HG03135 (cell line): ENCODE data around the gene MEF2A.
"Not testable (repeated sequence)": the region's sequence is repeated elsewhere in the genome, so short reads cannot be mapped to it uniquely, and the experiment has no call there.

ENCODE experiments used
- ATAC-seq: cut with Tn5 transposase; IDR thresholded peaks from one replicate; pipeline ENCODE4 v1.9.1; 2021; ENCODE audit warnings: mild to moderate bottlenecking, moderate library complexity; ENCODE audit not compliant: unreplicated experiment

MEF2A gene

DNA sequence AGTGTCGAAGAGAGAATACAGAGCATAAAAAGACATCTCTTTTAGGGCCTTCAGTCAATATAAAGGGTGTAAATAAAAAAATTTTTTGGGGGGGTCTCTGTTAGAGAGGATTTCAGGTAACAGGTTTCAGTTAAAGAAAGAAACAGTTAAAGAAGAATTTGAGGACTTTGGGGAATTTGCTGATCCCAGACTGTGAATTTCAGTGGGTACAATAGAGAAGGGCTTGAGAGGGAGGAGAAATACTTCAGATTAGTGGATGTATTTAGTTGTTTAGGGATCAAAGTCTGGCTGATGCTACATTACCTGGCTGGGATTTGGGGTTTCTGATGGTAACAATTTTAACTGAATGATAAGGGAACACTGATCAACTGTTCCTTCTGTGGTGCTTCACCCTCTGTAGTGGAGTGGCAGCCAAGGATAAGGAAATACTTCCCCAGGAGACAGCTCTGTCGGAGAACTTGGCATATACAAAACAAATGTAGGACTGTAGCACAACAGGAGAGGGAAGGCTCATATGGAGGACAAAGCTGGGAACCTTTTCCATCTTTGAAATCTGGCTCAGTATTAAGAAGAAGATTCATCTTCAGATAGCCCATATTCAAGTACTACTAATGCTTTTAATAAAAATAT lies 79.2 kb downstream of the MEF2A start:
- no peak for ATAC-seq

- no peak for ATAC-seq
These were observed 79.8 kb downstream of the MEF2A start for GRCh38 chr15:99645543-99645935.

- ATAC-seq = no peak
These were observed 80.2 kb downstream of the MEF2A start for GRCh38 chr15:99645951-99646350.

- no peak for ATAC-seq
These were observed 85.4 kb downstream of the MEF2A start for GRCh38 chr15:99651023-99651807.

GRCh38 chr15:99656205-99656604 lies 90.4 kb downstream of the MEF2A start:
- ATAC-seq = no peak

DNA sequence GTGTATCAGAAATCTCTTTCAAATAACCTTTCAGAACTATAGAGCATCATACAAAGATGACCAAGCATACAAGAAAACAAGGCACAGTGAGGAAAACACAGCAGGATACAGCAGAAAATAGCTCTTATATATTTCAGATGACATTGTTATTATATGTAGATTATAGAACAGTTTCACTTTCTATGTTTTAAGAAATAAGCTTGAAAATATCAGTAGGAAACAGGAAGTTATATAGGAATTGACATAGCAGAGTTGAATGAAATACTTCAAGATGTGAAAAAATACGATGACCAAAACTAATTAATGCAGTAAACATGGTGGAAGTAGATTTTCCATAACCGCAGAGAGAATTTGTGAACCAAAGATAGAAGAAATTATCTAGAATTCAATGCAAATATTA lies 92.2 kb downstream of the MEF2A start:
- no peak for ATAC-seq

GRCh38 chr15:99662903-99663302 lies 97.1 kb downstream of the MEF2A start:
- ATAC-seq = no peak

- not testable (repeated sequence) for ATAC-seq
These were observed 100.3 kb downstream of the MEF2A start for GRCh38 chr15:99666073-99666472.

DNA sequence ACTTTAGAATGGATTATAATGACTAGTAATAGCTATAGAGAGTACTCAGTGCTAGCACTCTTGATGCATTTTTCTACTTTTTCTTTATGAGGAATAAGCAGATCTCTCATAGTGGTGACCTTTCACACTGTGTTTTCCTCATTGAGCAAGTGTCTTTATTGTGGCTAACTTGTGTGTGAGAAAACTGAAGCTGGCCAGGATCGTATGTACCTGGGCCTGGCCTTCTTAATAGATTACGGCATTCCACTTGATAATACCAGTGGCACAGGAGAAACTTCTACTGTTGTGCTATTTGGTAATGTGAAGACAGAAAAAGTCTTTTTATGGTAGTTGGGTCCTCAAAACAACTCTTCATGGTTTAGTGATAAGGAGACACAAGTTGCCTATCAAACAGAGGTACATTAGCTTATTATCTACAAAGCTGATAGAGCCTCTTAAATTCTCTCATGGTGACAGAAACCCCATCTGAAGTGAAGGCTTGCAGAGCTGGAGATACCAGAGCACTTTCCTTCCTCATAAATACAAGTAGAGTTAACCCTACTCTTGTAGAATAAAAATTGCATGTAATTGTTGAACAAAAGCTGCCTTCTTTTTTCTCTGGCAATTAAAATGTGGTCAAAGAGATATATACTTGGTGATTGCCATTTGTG lies 102.9 kb downstream of the MEF2A start:
- no peak for ATAC-seq

DNA sequence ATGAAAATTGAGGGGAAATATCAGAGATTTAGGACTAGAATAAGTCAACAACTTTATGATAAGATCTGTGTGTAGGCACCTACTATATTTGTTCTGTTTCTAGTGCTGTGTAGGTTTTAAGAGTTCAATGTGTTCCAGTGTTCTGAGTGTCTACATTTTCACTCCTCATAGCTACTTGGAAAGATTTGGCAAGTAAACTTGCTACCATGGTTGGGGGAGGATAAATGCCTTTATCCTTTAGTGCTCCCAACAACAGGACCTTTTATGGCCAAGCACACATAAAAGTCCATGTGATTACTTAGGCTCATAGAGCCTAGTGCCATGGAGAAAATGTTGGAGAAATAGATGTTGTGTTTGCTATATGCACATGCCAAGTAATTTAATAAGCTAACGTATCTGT lies 103.5 kb downstream of the MEF2A start:
- no peak for ATAC-seq

DNA sequence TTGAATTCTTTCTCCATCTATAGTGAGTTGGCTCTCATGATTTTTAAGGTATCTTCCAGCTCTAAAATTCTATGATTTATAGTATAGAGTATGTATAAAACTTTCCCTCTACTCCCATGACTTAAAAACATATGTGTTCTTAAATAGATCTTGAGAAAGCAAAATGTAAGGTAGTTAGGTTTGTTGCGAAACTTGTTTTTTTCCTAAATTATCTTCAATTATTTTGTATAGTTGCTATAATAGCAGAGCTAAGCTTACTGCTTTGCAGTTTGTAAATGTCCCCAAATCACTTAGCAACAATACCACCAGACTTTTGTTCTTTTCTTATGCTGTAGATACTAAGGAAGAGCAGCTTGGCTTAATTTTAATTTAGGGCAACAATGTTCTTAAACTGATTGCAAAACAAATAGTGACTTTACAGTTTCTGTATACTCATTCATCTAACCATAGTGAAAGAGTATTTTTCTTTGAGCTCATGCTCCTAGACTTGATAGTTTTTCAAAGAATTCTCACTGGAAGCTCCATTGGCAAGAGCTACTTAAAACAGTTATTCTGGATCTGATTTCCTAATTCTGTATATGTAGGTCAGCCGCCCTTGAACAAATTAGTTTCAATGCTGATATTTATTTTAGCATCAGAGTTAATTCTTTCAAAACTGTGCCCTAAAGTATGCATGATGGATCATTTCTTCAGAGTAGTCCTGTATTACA lies 106.3 kb downstream of the MEF2A start:
- no peak for ATAC-seq

DNA sequence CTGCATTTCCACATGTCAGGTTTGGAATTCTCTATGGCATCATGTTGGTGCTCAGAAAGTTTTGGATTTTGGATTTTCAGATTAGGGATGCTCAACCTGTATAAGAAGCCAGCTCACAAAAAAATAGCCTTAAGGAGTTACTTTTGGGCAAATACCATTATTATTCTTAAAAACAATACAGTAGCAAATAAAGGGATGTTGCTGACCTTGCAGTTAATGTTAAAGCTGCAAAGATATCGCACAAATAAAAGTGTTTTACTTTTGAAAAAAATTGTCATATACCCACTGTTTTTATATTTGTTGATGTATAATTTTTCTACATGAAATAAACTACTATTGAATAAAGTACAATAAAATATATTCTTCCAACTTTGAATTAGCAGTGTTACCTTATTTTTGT lies 107.3 kb downstream of the MEF2A start:
- ATAC-seq = no peak

GRCh38 chr15:99674279-99674678 lies 108.5 kb downstream of the MEF2A start:
- no peak for ATAC-seq

DNA sequence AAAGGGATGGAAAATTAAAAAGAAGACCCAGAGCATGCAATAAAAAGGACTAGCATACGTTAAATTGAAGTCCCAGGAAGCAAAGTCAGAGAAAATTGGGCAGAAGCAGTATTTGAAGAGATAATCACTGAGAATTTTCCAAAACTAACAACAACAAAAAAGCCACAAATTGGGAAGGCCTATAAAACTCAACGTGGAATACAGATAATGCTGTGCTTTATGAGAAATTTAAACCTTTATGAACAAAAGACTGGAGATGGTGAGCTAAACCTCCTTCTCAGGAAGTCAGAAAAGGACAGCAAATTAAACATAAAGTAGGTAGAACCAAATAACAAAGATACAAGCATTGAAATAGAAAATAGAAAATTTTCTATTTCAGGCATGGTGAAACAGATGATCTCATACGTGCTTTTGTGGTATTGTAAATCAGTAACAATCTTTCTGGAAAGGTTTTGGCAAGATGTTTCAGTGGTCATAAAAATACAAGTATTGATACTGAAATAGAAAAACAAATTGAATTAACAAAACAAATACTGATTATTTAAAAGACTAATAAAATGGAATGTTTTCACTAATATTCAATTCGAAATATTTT lies 111.9 kb downstream of the MEF2A start:
- peak; percentile 75 for ATAC-seq

GRCh38 chr15:99680276-99680675 lies 114.5 kb downstream of the MEF2A start:
- no peak for ATAC-seq

- no peak for ATAC-seq
These were observed 116.2 kb downstream of the MEF2A start for GRCh38 chr15:99681990-99682389.

GRCh38 chr15:99682455-99682854 lies 116.7 kb downstream of the MEF2A start:
- ATAC-seq = no peak

DNA sequence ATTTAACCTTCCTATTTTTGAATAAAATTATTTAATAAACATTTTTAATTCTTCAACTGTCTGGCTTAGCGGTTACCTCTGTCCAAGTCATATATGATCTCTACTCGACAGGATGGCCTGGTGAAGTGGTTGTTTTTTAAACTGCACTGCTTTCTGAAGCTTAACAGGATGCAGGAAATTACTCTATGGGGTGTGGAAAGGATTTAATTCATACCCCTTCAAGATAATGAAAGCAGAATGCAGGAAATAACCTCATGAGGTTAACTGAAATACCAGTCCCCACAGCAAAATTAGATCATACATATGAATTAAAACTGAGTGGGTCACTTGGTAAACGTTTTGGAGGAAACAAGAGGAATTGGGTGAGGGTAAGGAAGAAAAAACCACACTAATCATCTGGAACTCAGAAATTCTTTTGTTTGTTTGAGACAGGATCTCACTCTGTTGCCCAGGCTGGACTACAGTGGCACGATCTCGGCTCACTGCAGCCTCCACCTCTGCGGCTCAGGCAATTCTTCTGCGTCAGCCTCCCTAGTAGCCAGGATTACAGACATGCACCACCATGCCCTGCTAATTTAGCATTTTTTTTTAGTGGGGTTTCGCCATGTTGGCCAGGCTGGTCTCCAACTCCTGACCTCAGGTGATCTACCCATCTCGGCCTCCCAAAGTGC lies 117.4 kb downstream of the MEF2A start:
- no peak for ATAC-seq

- no peak for ATAC-seq
These were observed 120.5 kb downstream of the MEF2A start for GRCh38 chr15:99686290-99686689.

DNA sequence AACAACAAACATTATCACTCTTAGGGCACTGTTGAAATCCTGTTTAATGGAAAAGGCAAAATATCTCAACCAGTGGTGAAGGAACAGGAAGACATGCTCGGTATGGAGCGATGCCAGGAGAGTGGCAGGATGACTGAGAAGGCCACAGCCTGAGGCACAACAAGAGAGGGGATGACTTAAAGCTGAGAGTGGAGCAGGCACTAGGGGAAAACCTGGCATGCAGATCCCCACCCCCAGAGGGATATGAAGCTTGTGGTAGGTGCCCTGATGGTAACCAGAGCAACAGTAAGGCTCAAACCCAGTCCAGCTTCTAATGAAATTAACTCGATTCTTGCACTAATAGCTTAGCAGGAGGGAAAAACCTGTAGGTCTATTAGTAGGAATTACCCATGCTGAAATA lies 127.0 kb downstream of the MEF2A start:
- no peak for ATAC-seq

GRCh38 chr15:99696096-99696495 lies 130.3 kb downstream of the MEF2A start:
- no peak for ATAC-seq
